ENCODE results near the gene IQCH.
"Not testable (repeated sequence)": the region's sequence is repeated elsewhere in the genome, so short reads cannot be mapped to it uniquely, and the experiment has no call there.

DNA sequence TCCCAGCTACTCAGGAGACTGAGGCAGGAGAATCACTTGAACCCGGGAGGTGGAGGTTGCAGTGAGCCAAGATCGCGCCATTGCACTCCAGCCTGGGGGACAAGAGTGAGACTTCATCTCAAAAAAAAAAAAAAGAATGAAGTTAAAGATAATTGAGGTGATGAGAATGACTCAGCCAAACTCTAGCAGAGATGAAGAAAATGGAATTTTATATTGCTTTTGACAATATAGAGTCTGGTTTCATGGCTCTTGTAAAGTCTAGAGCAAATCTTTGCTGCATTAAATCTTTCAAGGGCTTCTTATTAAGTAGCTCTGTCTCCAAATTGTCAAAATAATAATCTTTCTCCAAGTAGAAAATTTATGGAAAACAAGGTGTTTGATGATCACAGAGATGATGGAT is 3.8 kb downstream of the IQCH start:
- TF ChIP-seq, protein P1, sequence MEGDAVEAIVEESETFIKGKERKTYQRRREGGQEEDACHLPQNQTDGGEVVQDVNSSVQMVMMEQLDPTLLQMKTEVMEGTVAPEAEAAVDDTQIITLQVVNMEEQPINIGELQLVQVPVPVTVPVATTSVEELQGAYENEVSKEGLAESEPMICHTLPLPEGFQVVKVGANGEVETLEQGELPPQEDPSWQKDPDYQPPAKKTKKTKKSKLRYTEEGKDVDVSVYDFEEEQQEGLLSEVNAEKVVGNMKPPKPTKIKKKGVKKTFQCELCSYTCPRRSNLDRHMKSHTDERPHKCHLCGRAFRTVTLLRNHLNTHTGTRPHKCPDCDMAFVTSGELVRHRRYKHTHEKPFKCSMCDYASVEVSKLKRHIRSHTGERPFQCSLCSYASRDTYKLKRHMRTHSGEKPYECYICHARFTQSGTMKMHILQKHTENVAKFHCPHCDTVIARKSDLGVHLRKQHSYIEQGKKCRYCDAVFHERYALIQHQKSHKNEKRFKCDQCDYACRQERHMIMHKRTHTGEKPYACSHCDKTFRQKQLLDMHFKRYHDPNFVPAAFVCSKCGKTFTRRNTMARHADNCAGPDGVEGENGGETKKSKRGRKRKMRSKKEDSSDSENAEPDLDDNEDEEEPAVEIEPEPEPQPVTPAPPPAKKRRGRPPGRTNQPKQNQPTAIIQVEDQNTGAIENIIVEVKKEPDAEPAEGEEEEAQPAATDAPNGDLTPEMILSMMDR (IDR thresholded peaks at IDR 0.05): not testable (repeated sequence)
- not testable (repeated sequence) for TF ChIP-seq POLR2AphosphoS5 (IDR thresholded peaks at IDR 0.05)
